NB4 (cell line): ENCODE data around the gene KASH5.

Experiments used
- CTCF ChIP-seq: IDR thresholded peaks from one replicate; pipeline ENCODE4 v1.5.1; 2012; ENCODE audit warnings: low read depth, low read length
- MAX ChIP-seq: IDR thresholded peaks from 2 replicates; pipeline ENCODE4 v1.6.1; 2011; ENCODE audit warnings: low read depth, low read length
- MYC ChIP-seq: IDR thresholded peaks from 2 replicates; pipeline ENCODE4 v1.6.1; 2011; ENCODE audit warnings: low read depth, low read length
- POLR2A ChIP-seq: IDR thresholded peaks from 2 replicates; pipeline ENCODE4 v1.6.1; 2011; ENCODE audit warnings: mild to moderate bottlenecking; ENCODE audit not compliant: insufficient read length; ENCODE audit errors: extremely low read depth

DNA sequence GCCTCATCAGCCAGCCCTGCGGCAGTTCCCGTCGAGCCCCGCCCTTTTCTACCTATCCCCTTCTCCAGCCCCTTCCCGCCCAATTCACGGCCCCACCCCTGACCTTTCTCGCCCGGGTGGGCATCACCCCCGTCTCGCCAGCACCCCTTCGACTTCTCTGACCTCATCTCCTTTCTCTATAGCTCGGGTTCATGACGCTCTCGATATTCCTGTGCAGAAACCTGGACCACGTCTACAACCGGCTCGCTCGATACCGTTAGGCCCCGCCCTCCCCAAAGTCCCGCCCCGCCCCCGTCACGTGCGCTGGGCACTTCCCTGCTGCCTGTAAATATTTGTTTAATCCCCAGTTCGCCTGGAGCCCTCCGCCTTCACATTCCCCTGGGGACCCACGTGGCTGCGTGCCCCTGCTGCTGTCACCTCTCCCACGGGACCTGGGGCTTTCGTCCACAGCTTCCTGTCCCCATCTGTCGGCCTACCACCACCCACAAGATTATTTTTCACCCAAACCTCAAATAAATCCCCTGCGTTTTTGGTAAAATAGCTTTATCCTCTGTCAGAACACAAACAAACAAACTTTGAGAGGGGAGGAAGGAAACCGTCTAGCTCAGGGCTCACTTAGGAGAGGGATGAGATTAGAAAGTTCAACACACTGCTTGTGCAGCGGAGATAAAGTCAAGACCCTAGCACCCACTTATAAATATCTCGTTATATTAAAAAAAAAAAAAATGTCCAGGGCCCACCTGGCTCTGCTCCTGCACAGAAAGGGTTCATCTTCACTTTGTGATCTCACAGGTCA is 47.8 kb upstream of the KASH5 start:
- TF ChIP-seq CTCF (no peak), POLR2A (no peak), MAX (peak; percentile 92), MYC (0 out of 2 replicates have a peak, but pooled peaks have one; percentile 23)
